ENCODE measurements around the gene CKLF.

GRCh38 chr16:66515596-66516508 lies 36.5 kb upstream of the CKLF start:
- TF ChIP-seq GATA2 (IDR thresholded peaks at IDR 0.05; ENCODE audit: low read depth, low read length), result no peak
- no peak for TF ChIP-seq GATA3 (IDR thresholded peaks at IDR 0.05; ENCODE audit: low read depth, low read length)
